Measurements from ENCODE around the gene SURF1.

Gene SURF1

DNA sequence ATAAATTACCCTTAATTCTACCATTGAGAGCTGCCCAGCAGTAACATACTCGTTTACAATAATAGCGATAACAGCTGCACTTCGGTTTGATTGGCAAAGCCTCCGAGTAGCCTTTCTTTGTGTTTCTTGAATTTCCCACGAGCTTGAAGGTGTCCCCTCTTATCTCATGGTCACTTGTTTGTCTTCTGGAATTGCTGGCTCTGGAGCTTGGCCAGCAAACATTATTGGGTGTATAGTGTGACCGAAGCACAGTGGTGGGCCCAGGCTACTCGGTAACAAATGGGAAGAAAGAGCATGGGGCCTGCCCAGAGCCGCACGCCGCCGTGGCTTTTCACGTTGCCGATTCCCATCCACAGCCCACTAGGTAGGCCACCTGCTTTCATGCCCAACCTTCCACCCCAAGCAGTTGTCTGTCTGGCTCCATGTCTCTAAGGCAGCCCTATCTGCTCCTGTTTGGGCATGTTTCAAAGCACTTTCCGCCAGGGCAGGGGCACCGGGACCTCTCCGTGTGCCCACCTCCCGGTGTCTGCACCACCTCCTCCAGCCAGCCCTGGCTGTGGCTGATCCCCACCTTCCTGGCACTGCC, 28.5 kb upstream of the SURF1 start:
- Histone ChIP-seq H3K27ac (ENCODE audit: low read length) (no peak overlapping the region), H4K20me1 (ENCODE audit: insufficient read depth, low read length) (no peaks in the 10 kb centered on the region), H3K36me3 (replicated peaks; ENCODE audit: low read depth, low read length) (no peaks in the 10 kb centered on the region), H3K27me3 (ENCODE audit: low read depth, low read length) (no peaks in the 10 kb centered on the region), H3K9me3 (ENCODE audit: insufficient read depth, low read length) (no peaks in the 10 kb centered on the region; the same call in 1 of the 2 replicates), H3K79me2 (ENCODE audit: low read length) (no peaks in the 10 kb centered on the region), H2AFZ (ENCODE audit: low read depth, low read length) (no peak overlapping the region), H3K4me1 (ENCODE audit: low read length) (no peaks in the 10 kb centered on the region), H3K9ac (ENCODE audit: low read length) (no peak overlapping the region), H3K4me3 (ENCODE audit: low read length) (no peak overlapping the region), H3K4me2 (ENCODE audit: low read length) (no peak overlapping the region)
- no peak for TF ChIP-seq EZH2phosphoT487 (IDR thresholded peaks at IDR 0.05; ENCODE audit: low read depth)
- TF ChIP-seq CTCF (IDR thresholded peaks at IDR 0.05; ENCODE audit: low read depth, low read length), result no peak

GRCh38 chr9:133383438-133383837, 27.2 kb upstream of the SURF1 start:
- no peak overlapping the region for H2AFZ ChIP-seq (ENCODE audit: low read depth, low read length)

DNA sequence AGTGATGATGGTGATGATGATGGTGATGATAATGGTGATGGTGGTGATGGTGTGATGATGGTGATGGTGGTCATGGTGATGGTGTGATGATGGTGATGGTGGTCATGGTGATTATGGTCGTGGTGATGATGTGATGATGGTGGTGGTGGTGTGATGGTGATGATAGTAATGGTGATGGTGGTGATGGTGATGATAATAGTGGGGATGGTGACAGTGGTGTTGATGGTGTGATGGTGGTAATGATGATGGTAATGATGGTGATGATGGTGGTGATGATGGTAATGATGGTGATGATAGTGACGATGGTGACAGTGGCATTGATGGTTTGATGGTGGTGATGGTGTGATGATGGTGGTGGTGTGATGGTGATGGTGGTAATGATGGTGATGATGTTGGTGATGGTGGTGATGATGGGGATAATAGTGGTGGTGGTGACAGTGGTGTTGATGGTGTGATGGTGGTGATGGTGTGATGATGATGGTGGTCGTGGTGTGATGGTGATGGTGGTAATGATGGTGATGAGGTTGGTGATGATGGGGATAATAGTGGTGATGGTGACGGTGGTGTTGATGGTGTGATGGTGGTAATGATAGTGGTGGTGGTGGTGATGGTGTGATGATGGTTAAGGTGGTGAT, 26.3 kb upstream of the SURF1 start:
- no peak overlapping the region for H3K4me3 ChIP-seq (ENCODE audit: low read length)
- H2AFZ ChIP-seq (ENCODE audit: low read depth, low read length), result no peak overlapping the region
- TF ChIP-seq CTCF (IDR thresholded peaks at IDR 0.05; ENCODE audit: low read depth, low read length), result no peak
- H3K27ac ChIP-seq (ENCODE audit: low read length), result no peak overlapping the region
- no peak overlapping the region for H3K4me2 ChIP-seq (ENCODE audit: low read length)
- no peaks in the 10 kb centered on the region for H3K79me2 ChIP-seq (ENCODE audit: low read length)
- H3K4me1 ChIP-seq (ENCODE audit: low read length), result no peaks in the 10 kb centered on the region
- no peaks in the 10 kb centered on the region for H3K36me3 ChIP-seq (replicated peaks; ENCODE audit: low read depth, low read length)
- no peak overlapping the region for H3K9ac ChIP-seq (ENCODE audit: low read length)
- no peaks in the 10 kb centered on the region; the same call in 1 of the 2 replicates for H3K9me3 ChIP-seq (ENCODE audit: insufficient read depth, low read length)
- H3K27me3 ChIP-seq (ENCODE audit: low read depth, low read length), result no peaks in the 10 kb centered on the region
- no peaks in the 10 kb centered on the region for H4K20me1 ChIP-seq (ENCODE audit: insufficient read depth, low read length)

More at GRCh38 chr9:133383438-133383837, 27.2 kb upstream of the SURF1 start:
- no peak for TF ChIP-seq CTCF (IDR thresholded peaks at IDR 0.05; ENCODE audit: low read depth, low read length)
- TF ChIP-seq EZH2phosphoT487 (IDR thresholded peaks at IDR 0.05; ENCODE audit: low read depth), result no peak
- Histone ChIP-seq H3K9me3 (ENCODE audit: insufficient read depth, low read length) (no peaks in the 10 kb centered on the region; the same call in 1 of the 2 replicates), H3K4me3 (ENCODE audit: low read length) (no peak overlapping the region), H3K9ac (ENCODE audit: low read length) (no peak overlapping the region), H3K4me1 (ENCODE audit: low read length) (no peaks in the 10 kb centered on the region), H3K79me2 (ENCODE audit: low read length) (no peaks in the 10 kb centered on the region), H3K27me3 (ENCODE audit: low read depth, low read length) (no peaks in the 10 kb centered on the region), H4K20me1 (ENCODE audit: insufficient read depth, low read length) (no peaks in the 10 kb centered on the region), H3K36me3 (replicated peaks; ENCODE audit: low read depth, low read length) (no peaks in the 10 kb centered on the region), H3K4me2 (ENCODE audit: low read length) (no peak overlapping the region), H3K27ac (ENCODE audit: low read length) (no peak overlapping the region)

DNA sequence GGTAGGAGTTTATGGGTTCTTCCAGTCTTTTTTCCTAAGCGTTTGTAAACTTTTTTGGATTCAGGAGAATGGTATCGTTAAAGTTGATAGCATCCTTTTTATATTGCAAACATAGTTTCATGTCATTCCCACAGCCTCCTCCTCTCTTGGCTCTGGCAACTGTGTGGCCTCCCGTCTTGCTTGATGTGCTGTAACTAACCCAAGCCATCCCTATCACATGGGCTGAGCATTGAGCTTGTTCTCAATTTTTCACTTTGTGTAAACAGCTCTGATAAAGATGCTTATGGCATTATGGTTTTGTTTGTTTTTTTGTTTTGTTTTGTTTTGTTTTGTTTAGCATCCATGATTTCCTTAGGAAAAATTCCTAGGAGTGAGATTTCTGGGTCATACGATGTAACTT, 24.4 kb upstream of the SURF1 start:
- Histone ChIP-seq H3K4me3 (ENCODE audit: low read length) (no peak overlapping the region), H4K20me1 (ENCODE audit: insufficient read depth, low read length) (no peaks in the 10 kb centered on the region), H3K9ac (ENCODE audit: low read length) (no peak overlapping the region), H3K36me3 (replicated peaks; ENCODE audit: low read depth, low read length) (no peaks in the 10 kb centered on the region), H2AFZ (ENCODE audit: low read depth, low read length) (no peak overlapping the region), H3K27ac (ENCODE audit: low read length) (no peak overlapping the region), H3K27me3 (ENCODE audit: low read depth, low read length) (no peaks in the 10 kb centered on the region), H3K4me2 (ENCODE audit: low read length) (no peak overlapping the region), H3K9me3 (ENCODE audit: insufficient read depth, low read length) (no peaks in the 10 kb centered on the region; the same call in 1 of the 2 replicates), H3K79me2 (ENCODE audit: low read length) (peaks cover 1% of the 10 kb centered on the region), H3K4me1 (ENCODE audit: low read length) (peaks cover 6% of the 10 kb centered on the region; the same call in 1 of the 2 replicates)
- no peak for TF ChIP-seq CTCF (IDR thresholded peaks at IDR 0.05; ENCODE audit: low read depth, low read length)
- TF ChIP-seq EZH2phosphoT487 (IDR thresholded peaks at IDR 0.05; ENCODE audit: low read depth), result no peak

All from OCI-LY3 (cell line).